HL-60/S4 (cell line): ENCODE results near the gene TMEM108.

Source experiments
- in situ Hi-C: fragments of 300-500 bp; cut with MboI; formaldehyde crosslinking; loops from 2 replicates; pipeline ENCODE4 v1.14.3; 2022; ENCODE audit warnings: low sequenced_read_pairs

The TMEM108 gene

DNA sequence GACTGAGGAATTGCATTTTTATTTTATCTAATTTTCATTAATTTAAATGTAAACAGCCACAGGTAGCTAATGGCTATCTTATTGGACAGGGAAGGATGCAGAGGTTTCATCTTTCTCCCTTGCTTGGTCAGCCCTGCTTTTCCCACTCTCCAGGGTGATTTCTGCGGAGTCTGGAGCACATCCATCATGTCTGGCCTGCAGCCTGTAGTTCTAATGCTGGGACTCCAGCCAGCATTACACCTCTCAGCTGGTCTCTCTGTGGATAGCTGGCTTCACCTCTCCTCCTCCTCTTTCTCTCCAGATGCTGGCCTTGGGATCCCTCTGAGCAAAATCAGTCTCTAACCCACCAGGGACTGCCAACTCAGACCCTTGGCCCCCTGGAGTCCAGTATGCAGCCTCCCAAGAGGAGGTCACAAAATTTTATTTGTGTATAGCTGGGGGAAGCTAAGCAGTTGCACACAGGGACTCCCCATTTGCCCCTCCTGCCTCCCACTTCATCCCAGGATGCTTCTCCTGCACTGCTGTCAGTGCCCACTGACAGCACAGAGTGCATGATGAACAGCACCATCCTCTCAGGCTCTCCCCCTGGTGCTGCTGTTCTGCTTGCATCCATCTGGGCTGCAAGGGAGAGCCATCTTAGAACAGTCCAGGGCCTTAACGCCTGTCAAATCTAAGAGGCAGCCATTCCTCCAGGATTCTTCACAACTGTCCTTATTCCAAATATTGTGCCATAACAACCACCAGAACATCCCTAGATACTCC, 363.4 kb downstream of the TMEM108 start:
- in situ Hi-C loops: no loop called here

DNA sequence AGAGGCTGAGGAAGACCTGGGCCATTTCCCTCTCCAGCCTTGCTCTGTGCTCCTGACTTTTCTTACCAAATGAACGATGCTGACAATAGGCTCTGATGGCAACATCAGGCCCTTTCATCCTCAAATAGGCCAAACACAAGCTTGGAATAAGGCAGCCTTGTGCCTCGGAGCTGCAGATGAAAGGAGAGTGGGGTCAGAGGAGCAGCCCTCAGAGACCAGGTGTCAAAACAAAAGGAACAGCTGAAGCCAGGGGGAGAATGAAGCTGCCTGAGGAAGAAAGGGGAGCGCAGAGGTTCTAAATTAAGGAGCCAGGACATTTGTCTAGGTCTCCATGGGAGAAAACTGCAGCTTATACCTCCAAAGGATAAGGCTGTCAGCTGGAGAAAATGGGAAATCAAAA, 366.7 kb downstream of the TMEM108 start:
- in situ Hi-C loops: no loop called here

DNA sequence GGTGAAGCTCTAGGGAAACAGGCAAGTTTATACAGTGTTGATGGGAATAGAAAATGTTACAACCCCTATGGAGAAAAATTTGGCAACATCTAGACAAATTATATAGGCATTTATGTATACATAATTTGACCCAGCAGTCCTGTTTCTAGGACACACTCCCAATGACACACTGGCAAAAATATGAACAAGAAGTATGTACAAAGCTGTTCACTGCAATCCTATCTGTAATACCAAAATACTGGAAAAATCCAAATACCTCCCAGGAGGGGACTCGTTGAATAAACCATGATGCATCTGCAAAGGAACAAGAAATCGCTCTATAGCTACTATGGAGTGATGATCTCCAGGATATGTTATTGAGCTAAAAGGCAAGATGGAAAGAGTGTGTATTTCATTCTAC, 370.2 kb downstream of the TMEM108 start:
- in situ Hi-C loops: no loop called here

DNA sequence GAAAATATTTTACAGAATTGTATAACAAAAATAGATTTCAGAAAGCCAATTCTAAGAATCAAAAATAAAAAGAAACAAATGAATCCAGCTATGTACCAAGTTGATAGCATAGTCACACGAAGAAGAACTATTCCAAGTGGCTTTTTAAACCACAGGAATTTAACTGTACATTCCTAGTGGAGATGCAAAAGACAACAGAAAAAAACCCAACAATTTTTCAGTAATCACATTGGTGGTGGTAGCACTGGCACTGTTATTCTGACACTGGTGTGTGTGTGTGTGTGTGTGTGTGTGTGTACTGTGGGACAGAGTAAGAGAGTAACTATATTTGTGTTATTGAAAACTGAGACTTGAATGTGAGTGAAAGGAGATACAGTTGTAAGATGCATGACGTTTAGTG, 370.8 kb downstream of the TMEM108 start:
- in situ Hi-C loops: no loop called here

DNA sequence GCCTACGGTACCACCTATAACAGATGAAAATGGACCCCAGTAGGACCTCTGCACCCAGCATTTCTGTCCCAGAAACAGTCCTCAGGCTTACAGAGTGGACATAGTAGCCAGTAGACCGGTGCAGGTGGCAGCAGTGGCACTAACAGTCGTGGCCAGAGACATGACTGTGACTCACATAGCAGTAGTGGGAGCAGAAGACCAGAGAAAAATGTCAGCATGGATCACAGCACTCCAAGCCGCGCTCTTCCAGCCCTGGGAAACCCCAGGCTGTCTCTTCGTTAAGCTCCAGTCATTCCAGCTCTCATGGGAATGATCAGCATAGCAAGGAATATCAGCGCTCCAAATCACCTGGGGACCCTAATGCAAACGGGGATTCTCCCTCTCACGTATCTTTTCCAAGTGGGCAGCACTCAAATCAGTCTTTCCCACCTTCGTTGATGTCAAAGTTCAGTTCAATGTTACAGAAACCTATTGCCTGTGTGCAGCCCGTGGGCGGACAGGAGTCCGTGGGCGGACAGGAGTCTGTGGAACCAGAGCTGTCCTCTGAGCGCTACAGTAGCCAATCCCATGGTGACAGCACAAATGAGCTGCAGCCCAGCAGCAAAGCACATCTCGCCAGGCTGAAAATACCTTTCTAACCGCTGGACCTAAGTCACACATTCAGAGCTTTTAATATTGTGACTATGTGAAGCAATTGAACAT, 372.2 kb downstream of the TMEM108 start:
- in situ Hi-C loops: no loop called here

DNA sequence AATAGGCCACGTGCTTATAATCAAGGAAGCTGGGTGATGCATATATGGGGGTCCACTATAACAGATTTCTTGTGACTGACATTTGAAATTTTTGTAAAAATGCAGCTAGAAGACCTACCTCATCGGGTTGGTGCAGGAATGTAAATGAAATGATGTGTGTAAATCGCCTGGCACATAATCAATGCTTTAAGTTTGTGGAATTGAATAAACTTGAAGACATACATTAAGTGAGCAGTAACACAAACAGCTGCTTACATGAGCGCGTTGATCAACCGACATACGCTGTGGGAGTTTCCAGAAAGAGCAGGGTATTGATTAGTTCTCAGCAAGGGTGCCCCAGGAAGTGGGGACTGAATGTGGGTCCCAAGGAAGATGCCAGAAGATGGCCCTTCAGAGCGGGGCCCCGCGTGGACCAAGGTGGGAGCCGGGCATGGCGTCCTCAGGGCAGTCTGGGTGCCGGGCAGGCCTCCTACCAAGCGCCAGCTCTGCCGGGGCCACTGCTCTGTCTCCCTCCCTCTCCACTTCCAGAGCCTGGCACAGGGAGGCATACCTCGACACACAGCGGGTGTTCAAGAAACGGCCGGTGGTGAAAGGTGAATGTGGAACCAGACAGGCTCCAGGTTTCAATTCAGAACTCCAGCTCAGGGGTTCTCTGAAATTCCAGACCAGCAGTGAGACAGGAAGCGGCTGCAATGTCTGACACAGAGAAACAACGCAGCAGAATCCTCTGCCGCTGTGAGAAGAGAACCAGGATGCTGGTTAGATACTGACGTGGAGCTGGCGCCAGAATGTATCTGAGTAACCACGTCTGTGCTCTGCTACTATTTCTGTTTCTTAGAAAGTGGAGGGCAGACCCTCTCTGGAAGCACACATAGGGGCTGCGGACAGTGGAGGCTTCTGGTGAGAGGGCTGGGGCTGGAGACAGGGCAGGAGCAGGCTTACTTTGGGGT, 374.3 kb downstream of the TMEM108 start:
- in situ Hi-C loops: no loop called here

DNA sequence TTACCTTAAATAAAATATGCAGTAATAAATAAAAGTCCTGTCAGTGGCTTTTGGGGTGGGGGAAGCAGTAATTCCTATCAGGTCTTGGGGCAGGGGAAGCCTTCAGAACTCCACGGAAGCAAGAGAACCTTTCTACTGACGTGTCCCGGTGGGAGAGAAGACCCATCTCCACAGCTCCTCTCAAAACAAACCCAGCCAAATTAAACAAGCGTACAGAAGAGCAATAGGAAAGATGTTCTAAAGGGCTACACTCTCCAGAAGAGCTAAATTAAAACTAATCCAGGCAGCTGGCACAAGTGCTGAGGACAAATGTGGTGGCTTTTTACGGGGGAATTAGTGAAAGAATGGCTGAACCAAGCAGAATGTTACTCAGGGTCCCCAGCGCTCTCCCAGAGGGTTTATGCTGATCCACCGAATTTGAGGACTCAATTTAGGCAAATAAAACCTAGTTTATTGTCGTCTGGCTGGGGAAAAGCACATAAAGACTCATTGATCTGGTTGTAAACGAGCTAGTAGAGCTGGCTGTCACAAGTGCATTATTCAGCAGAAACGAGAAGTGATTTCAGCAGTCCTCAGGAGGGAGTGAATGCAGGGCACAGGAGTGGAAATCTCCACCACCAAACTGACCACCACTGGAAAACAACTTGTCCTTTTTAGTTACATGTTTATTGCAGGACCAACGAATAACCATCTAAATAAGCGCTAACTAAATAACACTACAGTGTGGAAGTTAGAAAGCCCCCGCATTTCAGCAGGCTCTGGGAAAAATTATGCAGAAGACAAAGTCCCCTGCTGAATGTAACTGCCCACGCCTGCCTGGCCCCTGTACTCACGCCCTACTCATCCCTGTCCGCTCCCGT, 375.2 kb downstream of the TMEM108 start:
- in situ Hi-C loops: no loop called here

DNA sequence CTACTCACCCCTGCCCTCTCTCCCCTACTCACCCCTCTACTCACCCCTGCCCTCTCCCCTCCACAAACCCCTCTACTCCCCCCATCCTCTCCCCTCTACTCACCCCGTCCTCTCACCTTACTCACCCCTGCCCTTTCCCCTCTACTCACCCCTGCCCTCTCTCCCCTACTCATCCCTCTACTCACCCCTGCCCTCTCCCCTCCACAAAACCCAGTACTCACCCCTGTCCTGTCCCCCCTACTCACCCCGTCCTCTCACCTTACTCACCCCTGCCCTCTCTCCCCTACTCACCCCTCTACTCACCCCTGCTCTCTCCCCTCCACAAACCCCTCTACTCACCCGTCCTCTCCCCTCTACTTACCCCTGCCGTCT, 375.8 kb downstream of the TMEM108 start:
- in situ Hi-C loops: no loop called here

DNA sequence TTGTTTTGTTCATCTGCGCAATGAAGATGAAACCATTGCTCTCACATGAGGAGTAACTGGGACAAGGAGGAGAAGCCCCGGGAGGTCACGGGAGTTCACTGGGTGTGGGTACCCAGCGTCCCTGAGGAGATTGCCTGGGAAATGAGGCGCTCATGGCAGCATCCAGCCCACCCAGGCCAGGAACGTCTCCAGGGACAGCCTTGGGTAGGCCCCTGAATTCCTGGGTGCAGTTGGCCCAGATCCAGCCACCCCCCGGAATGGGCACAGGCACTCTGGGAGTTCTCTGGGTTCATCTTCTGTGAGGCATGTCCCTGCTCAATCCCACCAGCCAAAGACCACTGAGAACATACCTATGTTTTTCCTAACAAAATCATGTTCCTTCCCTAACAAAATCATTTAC, 380.2 kb downstream of the TMEM108 start:
- in situ Hi-C loops: no loop called here

DNA sequence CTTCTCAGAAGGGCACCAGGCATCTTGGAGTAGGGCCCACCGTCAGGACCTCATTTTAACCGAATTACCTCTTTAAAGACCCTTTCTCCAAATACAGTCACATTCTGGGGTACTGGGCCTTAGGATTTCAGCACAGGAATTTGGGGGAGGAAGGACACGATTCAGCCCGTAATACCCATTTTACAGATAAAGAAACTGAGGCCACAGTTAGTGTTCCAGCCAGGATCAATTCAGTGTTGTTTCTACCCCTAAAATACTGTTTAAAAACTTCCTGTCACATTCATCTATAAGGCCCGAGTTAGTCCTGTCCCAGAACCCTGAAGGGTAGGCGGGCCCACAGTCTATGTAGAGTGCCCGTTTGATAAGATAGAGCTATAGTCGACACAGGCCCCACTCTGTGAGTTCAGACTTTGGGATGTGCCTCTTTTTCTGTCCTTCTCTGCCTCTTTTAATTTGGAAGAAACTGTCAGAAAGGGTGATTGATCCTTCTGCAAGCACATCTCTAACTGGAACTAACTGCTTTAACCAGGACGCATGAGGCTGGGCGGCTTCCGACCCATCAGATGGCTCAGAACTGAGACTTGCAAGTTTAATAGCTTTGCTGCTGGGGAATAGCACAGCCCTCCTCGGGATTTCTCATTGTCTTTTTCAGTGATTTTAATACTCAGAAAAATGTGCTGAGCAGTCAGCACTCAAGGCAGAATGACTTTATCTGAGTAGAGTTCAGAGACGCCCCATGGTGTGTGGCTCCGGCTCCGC, 381.1 kb downstream of the TMEM108 start:
- in situ Hi-C loops: no loop called here

DNA sequence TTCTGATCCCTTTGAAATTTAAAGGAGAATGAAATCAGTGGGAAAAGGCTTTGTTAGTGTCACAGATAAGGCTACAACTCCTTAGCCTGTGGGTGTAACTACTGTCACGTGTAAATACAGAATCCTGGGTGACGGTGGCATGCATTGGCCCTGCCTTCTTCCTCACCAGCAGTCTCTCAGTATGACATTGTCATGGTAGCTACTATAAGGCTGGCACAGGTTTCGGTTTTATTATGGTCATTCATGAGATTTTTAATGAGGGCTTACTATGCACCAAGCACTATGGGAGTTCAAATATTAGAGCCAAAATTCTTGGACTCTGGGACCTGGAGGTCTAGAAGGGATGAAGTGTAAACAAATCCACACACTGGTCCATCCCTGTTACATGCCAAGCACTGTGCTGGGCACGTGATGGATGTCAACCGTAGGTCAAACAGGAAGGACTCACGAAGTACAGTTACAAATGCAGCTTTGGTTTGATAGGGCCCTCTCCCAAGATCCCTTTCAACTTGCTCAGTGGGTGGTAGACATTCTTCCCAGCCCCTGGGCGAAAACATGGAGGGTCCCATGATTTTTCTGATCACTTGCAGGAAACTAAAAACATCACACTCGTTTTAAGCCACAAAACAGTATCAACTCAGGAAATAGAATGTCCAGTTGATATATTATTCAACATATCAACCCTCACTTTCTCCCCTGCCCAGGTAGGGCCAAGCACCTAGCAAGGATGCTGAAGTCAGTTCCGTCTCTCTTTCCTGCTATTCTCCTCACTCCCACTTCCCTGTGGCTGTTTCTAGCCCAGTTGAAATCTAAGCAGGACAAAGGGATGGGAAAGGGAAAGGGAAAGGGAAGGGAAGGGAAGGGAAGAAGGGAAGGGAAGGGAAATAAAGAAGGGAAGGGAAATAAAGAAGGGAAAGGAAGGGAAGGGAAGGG, 387.0 kb downstream of the TMEM108 start:
- in situ Hi-C loops: no loop called here

DNA sequence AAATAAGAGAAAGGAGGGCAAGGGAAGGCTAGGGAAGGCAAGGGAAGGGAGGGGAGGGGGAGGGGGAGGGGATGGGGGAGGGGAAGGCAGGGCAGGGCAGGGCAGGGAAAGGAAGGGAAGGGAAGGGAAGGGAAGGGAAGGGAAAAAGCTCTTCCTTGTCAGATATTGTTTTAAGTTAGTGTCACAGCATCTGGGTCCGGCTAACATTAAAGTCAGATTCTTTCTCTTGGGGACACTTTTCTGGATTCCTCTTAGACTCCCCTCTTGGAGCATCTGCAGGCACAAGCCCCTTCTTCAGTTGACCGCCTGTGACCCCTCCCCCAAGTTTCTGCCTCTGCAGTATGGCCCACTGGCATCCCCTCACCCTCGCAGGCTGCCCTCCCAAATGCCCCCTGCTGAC, 387.7 kb downstream of the TMEM108 start:
- in situ Hi-C loops: no loop called here

DNA sequence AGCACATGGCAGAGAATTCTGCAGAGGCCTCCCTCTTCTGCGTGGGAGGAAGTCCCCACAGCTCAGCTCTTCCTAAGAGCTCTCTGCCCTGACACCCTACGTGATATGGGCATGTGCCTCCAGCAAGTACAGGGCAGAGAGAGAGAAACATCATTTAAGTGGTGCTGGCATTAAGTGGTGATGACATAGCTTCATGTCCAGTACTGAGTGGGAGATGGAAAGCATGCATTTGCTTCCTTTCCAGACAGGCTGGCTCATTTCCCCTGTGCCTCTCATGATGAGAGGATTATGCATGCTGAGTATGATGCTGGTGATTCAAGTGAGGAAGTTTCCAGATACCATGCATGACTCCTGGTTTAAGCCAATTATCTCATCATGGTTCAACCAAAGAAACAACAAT, 388.5 kb downstream of the TMEM108 start:
- in situ Hi-C loops: no loop called here

DNA sequence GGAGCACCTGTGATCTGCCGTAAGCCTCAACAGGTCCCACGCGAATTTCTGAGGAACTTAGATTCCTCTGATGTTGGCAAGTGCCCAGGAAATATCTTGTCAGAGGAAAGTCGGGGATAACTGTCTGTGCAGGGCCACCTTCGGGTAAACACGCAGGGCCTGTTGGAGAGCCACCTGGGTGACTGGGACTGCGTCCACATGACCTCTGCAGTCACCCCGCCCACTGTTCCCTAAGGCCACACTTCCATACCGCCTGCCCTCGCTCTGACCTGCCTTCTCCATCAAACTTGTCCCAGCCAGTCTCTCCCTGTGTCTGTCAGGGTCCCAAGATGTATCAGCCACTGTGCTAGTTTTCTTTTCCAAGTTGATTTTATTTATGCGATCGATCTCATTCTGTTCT, 390.4 kb downstream of the TMEM108 start:
- in situ Hi-C loops: no loop called here

DNA sequence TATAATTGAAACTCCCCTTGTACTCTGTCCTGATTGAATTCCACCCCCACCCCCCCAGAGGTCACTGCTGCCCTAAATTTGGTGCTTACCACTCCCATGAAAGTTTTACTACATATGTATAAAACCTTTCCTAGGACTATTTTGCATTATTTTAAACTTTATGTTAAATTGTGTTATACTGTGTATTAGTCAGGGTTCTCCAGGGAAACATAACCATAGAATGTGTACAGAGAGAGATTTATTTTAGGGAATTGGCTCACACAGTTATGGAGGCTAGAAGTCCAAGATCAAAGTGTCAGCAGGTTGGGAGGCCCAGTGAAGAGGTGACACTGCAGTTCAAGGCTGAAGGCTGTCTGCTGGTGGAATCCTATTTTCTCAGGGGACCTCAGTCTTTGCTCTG, 390.9 kb downstream of the TMEM108 start:
- in situ Hi-C loops: no loop called here

DNA sequence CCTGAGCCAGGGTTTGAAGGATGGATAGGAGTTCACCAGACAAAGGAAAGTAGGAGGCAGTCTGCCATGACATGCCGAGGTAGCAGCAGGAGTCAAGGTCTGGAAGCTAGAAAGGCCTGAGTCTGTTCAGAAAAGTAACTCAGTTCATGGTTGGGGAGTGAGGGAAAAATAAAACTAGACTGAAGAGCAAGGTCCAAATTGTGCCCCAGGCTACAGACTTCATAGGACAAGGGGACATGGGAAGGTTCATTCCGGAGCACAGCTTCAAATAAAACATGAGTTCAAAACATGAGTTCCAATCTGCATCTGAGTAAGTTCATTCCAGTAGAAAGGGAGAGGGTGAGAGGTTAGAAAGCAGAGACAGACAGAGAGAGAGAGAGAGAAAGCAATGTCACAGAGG, 401.4 kb downstream of the TMEM108 start:
- in situ Hi-C loops: no loop called here

DNA sequence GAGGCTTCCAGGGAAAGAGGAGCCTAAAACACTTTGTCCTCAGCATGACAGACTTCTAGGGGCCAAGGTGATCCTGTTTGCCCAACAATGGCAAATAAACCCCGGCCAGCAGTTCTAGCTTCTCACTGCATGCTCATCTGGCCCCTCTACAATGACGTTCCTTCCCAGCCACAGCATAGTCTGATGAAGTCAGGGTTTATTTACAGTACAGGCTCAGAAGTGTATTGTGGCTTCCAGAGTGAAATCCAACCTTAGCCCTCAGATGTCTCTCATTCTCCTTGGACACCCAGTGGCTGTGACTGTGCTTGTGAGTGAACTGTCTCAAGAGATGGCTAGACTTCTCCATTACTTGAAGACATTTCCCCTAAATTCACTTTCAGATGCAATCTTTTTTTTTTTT, 402.5 kb downstream of the TMEM108 start:
- in situ Hi-C loops: no loop called here

DNA sequence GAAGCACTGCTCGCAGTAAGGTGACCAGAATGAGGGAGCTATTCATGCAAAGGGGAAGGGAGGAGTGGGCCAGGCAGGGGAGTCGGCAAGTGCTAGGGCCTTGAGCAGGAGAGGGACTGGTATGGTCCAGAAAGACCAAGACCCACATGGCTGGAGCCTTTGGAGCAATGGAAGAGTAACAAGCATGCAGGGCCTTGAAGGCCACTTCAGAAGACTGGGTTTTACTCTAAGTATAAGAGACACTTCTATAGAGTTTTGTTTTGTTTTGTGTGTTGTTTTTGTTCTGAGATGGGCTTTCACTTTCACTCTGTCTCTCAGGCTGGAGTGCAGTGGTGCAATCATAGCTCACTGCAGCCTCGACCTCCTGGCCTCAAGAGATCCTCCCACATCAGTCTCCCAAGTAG, 403.7 kb downstream of the TMEM108 start:
- in situ Hi-C loops: no loop called here

DNA sequence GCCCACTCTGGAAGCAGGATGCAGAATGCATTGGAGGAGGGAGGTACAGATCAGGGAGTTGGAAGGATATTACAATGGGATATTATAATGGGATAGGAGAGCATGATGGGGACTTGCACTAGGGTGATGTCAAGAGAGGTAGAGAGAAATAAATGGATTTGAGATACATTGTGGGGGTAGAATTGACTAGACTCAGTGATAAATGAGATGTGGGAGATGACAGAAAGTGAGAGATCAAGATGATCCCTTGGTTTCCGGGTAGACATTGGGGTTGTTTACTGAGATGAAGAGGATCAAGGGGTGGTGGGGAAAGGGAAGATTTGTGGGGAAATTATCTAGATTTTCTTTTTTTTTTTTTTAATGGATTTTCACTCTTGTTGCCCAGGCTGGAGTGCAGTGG, 404.3 kb downstream of the TMEM108 start:
- in situ Hi-C loops: no loop called here
